KMS-11 (cell line): ENCODE data around the gene CXCL5.

ENCODE experiments used
- H2AFZ ChIP-seq: fragments of 200-600 bp; sonication (generic); 2 replicates; pipeline ENCODE4 v1.6.1; 2016; ENCODE audit warnings: antibody characterized with exemption, mixed run types, low read depth
- H3K27ac ChIP-seq: fragments of 200-600 bp; sonication (generic); 2 replicates; pipeline ENCODE4 v1.6.1; 2016; ENCODE audit warnings: mild to moderate bottlenecking, mixed run types
- H3K27me3 ChIP-seq: fragments of 200-600 bp; sonication (generic); 2 replicates; pipeline ENCODE4 v1.6.1; 2017; ENCODE audit warnings: mild to moderate bottlenecking, low read depth, mixed run types, moderate library complexity; ENCODE audit not compliant: insufficient read depth
- H3K36me3 ChIP-seq: fragments of 200-600 bp; sonication (generic); 2 replicates; pipeline ENCODE4 v1.6.1; 2017; ENCODE audit warnings: mild to moderate bottlenecking, mixed run types; ENCODE audit not compliant: insufficient read depth
- H3K4me1 ChIP-seq: fragments of 200-600 bp; sonication (generic); 2 replicates; pipeline ENCODE4 v1.6.1; 2016; ENCODE audit warnings: mild to moderate bottlenecking, low read depth, mixed run types; ENCODE audit not compliant: poor library complexity, severe bottlenecking
- H3K4me2 ChIP-seq: fragments of 200-600 bp; sonication (generic); 2 replicates; pipeline ENCODE4 v1.7.0; 2016; ENCODE audit warnings: mild to moderate bottlenecking, mixed run types
- H3K4me3 ChIP-seq: fragments of 200-600 bp; sonication (generic); IDR thresholded peaks from 2 replicates; pipeline ENCODE4 v1.6.1; 2017; ENCODE audit warnings: low read depth, low read length, mixed read lengths; ENCODE audit not compliant: insufficient read depth
- H3K79me2 ChIP-seq: fragments of 200-600 bp; sonication (generic); 2 replicates; pipeline ENCODE4 v1.6.1; 2016; ENCODE audit warnings: low read depth, mixed run types; ENCODE audit not compliant: insufficient read depth
- H3K9ac ChIP-seq: fragments of 200-600 bp; sonication (generic); 2 replicates; pipeline ENCODE4 v1.6.1; 2016; ENCODE audit warnings: mild to moderate bottlenecking, mixed run types
- H4K20me1 ChIP-seq: fragments of 200-600 bp; sonication (generic); 2 replicates; pipeline ENCODE4 v1.6.1; 2016; ENCODE audit warnings: mild to moderate bottlenecking, mixed run types; ENCODE audit not compliant: insufficient read depth
- TF ChIP-seq, protein P1 (sequence below): fragments of 200-600 bp; sonication (generic); conservative IDR thresholded peaks from 2 replicates; pipeline ENCODE4 v1.6.1; 2017; ENCODE audit warnings: low read depth, mild to moderate bottlenecking, antibody characterized with exemption, low read length, moderate library complexity, mixed read lengths

Gene CXCL5

DNA sequence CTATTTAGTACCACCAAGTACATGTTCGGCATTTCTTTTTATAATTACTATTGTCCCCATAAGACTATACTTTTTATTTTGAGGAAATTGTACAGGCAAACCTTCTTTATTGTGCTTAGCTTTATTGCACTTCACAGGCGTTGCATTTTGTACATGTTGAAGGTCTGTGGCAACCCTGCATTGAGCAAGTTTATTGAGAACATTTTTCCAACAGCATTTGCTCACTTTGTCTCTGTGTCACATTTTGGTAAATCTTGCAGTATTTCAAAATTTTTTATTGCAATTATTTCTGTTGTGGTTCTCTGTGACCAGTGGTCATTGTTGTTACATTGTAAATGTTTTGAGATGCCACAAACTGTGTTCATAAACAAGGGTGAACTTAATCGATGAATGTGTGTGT lies 10.8 kb upstream of the CXCL5 start:
- no peak overlapping the region for H3K27ac ChIP-seq
- no peak overlapping the region for H3K4me2 ChIP-seq
- H3K79me2 ChIP-seq = no peaks in the 10 kb centered on the region
- H3K27me3 ChIP-seq = no peaks in the 10 kb centered on the region
- no peaks in the 10 kb centered on the region for H4K20me1 ChIP-seq
- TF ChIP-seq, protein P1, sequence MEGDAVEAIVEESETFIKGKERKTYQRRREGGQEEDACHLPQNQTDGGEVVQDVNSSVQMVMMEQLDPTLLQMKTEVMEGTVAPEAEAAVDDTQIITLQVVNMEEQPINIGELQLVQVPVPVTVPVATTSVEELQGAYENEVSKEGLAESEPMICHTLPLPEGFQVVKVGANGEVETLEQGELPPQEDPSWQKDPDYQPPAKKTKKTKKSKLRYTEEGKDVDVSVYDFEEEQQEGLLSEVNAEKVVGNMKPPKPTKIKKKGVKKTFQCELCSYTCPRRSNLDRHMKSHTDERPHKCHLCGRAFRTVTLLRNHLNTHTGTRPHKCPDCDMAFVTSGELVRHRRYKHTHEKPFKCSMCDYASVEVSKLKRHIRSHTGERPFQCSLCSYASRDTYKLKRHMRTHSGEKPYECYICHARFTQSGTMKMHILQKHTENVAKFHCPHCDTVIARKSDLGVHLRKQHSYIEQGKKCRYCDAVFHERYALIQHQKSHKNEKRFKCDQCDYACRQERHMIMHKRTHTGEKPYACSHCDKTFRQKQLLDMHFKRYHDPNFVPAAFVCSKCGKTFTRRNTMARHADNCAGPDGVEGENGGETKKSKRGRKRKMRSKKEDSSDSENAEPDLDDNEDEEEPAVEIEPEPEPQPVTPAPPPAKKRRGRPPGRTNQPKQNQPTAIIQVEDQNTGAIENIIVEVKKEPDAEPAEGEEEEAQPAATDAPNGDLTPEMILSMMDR = no peak
- H3K36me3 ChIP-seq = no peaks in the 10 kb centered on the region
- no peaks in the 10 kb centered on the region for H3K4me1 ChIP-seq
- H3K4me3 ChIP-seq = no peak overlapping the region
- H3K9ac ChIP-seq = no peak overlapping the region
- no peak overlapping the region for H2AFZ ChIP-seq

DNA sequence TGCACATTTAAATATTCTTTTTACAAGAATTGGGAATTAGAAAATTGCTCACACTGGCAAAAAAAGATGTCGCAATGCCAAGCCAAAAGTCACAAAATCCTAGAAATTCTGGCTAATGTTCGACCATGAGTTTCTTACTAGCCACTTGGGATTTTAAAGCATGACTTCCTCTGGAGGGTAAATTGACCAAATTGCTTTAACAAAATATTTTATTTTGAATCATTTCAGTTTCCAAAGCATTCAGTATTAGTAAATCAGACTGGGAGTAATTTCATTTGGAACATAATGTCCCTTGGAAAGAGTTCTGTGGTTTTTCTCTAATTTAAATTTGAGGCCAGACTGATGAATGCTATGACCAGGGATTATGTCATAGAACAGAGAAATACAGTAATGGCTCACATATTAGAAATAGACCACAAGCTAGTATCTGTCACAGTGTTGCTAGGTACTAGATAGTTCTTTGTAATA lies 7.6 kb upstream of the CXCL5 start:
- Histone ChIP-seq H3K9ac (no peak overlapping the region), H3K79me2 (no peaks in the 10 kb centered on the region), H3K27ac (no peak overlapping the region), H2AFZ (no peak overlapping the region), H3K27me3 (no peaks in the 10 kb centered on the region), H3K36me3 (no peaks in the 10 kb centered on the region), H3K4me1 (no peaks in the 10 kb centered on the region), H3K4me3 (no peak overlapping the region), H3K4me2 (no peak overlapping the region), H4K20me1 (no peaks in the 10 kb centered on the region)
- TF ChIP-seq, protein P1 = no peak

DNA sequence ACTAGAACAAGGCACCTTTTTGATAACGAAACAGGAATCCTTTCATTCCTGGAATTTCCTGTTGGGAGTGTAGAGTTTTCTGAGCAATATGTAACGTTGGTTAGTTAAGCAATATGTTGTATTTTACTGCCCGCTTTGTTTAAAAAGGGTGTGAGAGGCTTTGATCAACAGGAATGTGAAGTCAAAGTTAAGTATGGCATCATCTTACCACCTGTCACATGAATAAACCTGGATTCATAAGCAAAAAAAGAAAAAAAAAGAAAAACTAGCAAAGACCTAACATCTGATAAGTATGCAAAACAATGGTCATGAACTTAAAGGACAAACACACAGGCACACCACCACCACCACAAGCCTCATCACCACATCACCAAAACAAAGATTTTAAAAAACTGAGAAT lies 7.1 kb upstream of the CXCL5 start:
- Histone ChIP-seq H2AFZ (no peak overlapping the region), H3K27me3 (no peaks in the 10 kb centered on the region), H3K79me2 (no peaks in the 10 kb centered on the region), H3K27ac (no peak overlapping the region), H3K9ac (no peak overlapping the region), H3K36me3 (no peaks in the 10 kb centered on the region), H4K20me1 (no peaks in the 10 kb centered on the region), H3K4me2 (no peak overlapping the region), H3K4me3 (no peak overlapping the region), H3K4me1 (no peaks in the 10 kb centered on the region)
- TF ChIP-seq, protein P1 = no peak

DNA sequence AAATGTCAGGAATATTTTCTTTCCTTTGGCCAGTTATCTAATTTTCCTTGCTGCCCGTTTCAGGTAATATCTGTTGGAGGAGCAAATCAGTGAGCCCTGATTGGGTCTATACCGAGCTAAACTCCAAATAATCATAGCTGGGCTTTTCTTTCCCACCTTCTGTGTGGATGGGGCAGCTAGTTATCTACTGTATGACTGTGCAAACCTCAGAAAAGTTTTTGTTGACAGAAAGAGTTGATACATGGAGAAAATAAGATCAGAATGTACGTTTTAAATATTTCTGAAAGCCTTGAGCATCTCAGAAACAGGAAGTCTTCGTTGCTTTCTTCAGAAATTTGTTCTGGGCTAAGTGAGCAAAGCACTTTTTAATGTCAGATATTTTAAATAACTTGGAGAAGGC lies 6.2 kb upstream of the CXCL5 start:
- Histone ChIP-seq H3K27ac (no peak overlapping the region), H4K20me1 (no peaks in the 10 kb centered on the region), H3K4me3 (no peak overlapping the region), H3K79me2 (no peaks in the 10 kb centered on the region), H3K4me1 (no peaks in the 10 kb centered on the region), H3K9ac (no peak overlapping the region), H2AFZ (no peak overlapping the region), H3K36me3 (no peaks in the 10 kb centered on the region), H3K4me2 (no peak overlapping the region), H3K27me3 (no peaks in the 10 kb centered on the region)
- TF ChIP-seq, protein P1 = no peak
